Activated T-helper 1 cell treated with anti-CD3 and anti-CD28 coated beads, Interleukin-12 subunit alpha, Interleukin-12 subunit beta, Interleukin-2, Interleukin-4 antibody, amounts not matched to agents 30 ng/mL and 10 ng/mL and 1 ng/mL, durations not matched to agents 14 hours and 24 hours and 36 hours (primary cell): ENCODE results near the gene SERPINA3. TPM values are rescaled to one million over a fixed set of nuclear protein-coding genes. Genes with fewer than 3 reads are reported as not detected.
"Not testable (repeated sequence)": the region's sequence is repeated elsewhere in the genome, so short reads cannot be mapped to it uniquely, and the experiment has no call there.

Experiments
- DNase-seq: peaks from one replicate; pipeline ENCODE4 v3.0.0; 2021; ENCODE audit warnings: low spot score
- H3K27ac Mint-ChIP-seq: one replicate; pipeline ENCODE4 v1.8.0; 2021; ENCODE audit warnings: mild to moderate bottlenecking, mixed read lengths
- H3K27me3 Mint-ChIP-seq: one replicate; pipeline ENCODE4 v1.8.0; 2022; ENCODE audit warnings: mild to moderate bottlenecking, moderate library complexity, mixed read lengths; ENCODE audit not compliant: insufficient read depth
- H3K36me3 Mint-ChIP-seq: one replicate; pipeline ENCODE4 v1.8.0; 2021; ENCODE audit warnings: low read depth, mixed read lengths
- H3K4me1 Mint-ChIP-seq: one replicate; pipeline ENCODE4 v1.8.0; 2021; ENCODE audit warnings: low read depth, mixed read lengths
- H3K4me3 Mint-ChIP-seq: one replicate; pipeline ENCODE4 v1.8.0; 2021; ENCODE audit warnings: mild to moderate bottlenecking, moderate library complexity, mixed read lengths
- H3K9me3 Mint-ChIP-seq: one replicate; pipeline ENCODE4 v1.8.0; 2021; ENCODE audit warnings: mixed read lengths
- intact Hi-C: fragments of 100-400 bp; cut with micrococcal nuclease; formaldehyde crosslinking; loops from one replicate; pipeline ENCODE4 v1.15.1; 2024
- total RNA-seq: library from RNA; stranded (reverse); gene quantifications from 2 replicates; pipeline ENCODE4 v1.2.3, GENCODE V29; 2022

The SERPINA3 gene
- total RNA-seq, 1 donor from 2014 or later: not detected

DNA sequence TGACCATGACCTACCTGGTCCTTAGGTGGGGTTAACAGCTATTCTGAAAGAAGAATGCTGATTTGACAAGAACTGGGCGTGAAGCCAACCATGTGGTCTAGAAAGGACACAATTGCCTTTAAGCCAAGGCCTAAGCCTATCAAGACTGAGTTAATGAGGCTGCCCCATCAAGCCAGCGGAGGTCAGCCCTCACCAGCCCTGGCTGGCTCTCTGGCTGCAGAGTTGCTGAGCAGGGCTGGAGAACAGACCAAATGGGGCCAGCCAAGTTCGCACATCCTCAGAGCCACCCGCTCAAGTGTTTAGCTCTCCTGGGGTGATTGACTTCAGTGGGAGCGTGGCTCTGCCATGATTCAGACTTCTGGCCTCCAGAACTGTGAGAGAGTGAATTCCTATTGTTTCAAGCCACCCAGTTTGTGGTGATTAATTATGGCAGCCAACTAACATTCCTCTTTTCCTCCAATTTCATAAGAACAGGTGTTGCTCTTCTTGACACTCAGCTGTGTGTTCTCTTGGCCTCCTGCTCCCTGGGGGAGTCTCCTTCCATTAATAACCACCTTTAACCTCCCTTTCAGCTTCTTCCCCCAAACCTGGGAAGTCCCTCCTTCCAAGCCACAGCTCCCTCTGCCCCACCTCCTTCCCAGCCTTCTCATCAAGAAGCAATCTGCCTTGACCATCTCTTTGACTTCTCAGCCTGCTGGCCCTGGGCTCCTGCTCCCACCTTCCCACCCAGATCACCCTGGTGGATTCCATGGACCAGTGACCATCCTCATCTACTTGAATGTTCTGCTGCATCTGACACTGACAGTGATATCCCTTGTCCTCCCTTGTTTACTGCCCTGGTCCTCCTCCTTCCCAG lies 36.2 kb upstream of the SERPINA3 start:
- Mint-ChIP-seq H3K27me3 (no peaks in the 10 kb centered on the region), H3K27ac (no peak overlapping the region), H3K4me3 (no peak overlapping the region), H3K36me3 (no peaks in the 10 kb centered on the region), H3K4me1 (no peaks in the 10 kb centered on the region), H3K9me3 (no peaks in the 10 kb centered on the region)
- intact Hi-C loops: no loop called here
- no peak for DNase-seq

DNA sequence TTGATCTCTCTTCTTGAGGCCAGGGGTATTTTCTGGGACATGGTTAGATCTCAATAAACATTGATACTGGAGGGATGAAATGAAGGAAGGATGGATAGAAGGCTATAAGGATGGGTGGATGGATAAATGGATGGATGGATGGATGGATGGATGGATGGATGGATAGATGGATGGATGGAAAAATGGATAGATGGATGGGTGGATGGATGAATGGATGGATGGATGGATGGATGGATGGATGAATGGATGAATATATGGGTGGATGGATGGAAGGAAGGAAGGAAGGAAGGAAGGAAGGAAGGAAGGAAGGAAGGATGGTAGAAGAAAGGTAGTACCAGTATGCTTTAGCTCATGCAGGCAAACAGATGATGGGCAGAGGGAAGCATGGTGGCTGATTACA lies 34.7 kb upstream of the SERPINA3 start:
- H3K27ac Mint-ChIP-seq, H3K9me3 Mint-ChIP-seq, DNase-seq, H3K4me3 Mint-ChIP-seq, H3K27me3 Mint-ChIP-seq, intact Hi-C loops, H3K36me3 Mint-ChIP-seq, H3K4me1 Mint-ChIP-seq: not testable (repeated sequence)

DNA sequence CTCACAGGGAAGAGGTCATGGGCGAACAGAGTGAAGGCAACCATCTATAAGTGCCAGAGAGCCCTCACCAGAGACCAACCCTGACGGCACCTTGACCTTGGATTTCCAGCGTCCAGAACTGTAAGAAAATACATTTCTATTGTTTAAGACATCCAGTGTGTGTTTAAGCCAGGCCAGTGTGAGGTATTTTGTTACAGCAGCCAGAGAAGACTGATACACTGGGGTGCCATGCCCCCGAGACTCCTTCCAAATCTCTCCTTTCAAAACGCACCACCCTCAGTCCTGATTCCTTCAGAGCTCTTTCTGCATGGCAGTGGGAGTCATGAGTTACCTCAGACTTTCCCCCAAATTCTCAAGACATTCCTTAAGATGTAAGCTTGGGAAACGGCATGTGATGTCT lies 33.5 kb upstream of the SERPINA3 start:
- Mint-ChIP-seq H3K27me3 (no peaks in the 10 kb centered on the region), H3K4me3 (no peak overlapping the region), H3K9me3 (no peaks in the 10 kb centered on the region), H3K4me1 (no peaks in the 10 kb centered on the region), H3K36me3 (no peaks in the 10 kb centered on the region), H3K27ac (no peak overlapping the region)
- intact Hi-C loops: no loop called here
- DNase-seq: no peak

DNA sequence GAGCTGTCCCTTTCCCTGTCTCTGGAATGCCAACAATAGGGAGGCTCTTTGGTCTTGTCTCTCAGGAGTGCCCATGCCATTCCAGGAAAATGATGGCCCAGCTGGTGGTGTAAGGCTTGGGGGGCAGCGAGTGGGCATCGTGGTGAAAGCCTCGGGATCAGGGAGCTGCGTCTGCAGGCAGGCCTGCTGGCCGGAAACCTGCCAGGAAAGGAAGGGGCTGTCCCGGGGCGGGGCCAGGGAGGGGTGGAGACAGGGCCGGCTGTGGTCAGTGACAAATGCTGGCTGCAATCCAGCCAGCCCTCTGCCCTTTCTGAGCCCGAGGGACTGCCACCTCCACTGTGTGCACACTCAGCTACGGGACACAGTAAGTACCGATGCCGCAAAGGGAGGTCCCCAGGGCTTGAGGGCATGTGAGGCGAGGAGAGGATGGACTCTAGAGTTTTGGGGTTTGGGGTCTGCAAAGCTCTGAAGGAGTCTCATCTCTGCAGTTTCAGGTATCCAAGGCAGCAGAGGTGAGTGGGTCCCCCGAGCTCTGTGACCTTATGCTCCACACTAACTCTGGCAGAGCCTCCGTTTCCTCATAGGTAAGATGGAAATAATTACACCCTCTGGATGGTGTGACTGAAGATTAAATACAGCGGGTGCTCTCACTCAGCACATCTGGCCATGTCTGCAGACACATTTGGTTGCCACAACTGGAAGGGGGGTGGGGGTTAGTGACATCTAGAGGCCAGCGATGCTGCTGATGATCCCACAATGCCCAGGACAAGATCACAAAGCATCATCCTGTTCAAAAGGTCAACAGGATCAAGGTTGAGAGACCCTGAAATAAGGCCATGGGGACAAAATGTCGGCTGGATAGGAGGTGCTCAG lies 30.8 kb upstream of the SERPINA3 start, which contains the start of gene SERPINA5:
TSS of gene SERPINA5 (plus strand) at position 300 of the 873 bp plus-strand sequence. CDS start 5,937 bp downstream, outside the sequence.
- peaks cover 1% of the 10 kb centered on the region for H3K27me3 Mint-ChIP-seq
- DNase-seq: no peak
- no peaks in the 10 kb centered on the region for H3K4me1 Mint-ChIP-seq
- H3K4me3 Mint-ChIP-seq: no peak within 1 kb of the TSS
- intact Hi-C loops: no loop called here
- H3K9me3 Mint-ChIP-seq: no peaks in the 10 kb centered on the region
- H3K36me3 Mint-ChIP-seq: no peaks in the 10 kb centered on the region
- H3K27ac Mint-ChIP-seq: no peak within 1 kb of the TSS

DNA sequence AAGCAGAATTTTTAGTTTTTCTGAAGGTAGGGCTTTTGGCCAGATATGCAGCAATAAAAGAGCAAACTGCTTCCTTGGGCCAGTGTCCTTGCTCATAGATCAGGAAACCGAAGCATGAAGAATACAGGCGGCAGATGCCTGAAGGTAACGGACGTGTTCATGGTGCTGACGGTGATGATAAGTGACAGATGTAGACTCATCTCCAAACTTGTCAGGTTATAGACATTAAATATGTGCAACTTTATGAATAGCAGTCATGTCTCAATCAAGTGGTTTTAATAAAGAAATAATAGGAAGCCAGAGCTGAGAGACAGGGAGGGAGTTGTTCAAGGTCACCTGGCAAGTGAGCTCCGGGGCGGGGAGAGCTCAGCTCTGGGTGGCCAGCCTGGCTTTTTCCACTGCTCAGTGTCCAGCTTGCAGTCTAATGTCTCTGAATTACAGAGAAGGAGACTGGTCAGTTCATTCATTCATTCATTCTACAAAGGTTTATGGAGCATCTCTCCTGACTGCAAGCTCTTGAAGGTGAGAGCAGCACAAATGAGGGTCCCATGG lies 29.9 kb upstream of the SERPINA3 start:
- Mint-ChIP-seq H3K27me3 (peaks cover 2% of the 10 kb centered on the region), H3K4me3 (no peak overlapping the region), H3K36me3 (no peaks in the 10 kb centered on the region), H3K4me1 (no peaks in the 10 kb centered on the region), H3K9me3 (no peaks in the 10 kb centered on the region), H3K27ac (no peak overlapping the region)
- intact Hi-C loops: no loop called here
- no peak for DNase-seq

DNA sequence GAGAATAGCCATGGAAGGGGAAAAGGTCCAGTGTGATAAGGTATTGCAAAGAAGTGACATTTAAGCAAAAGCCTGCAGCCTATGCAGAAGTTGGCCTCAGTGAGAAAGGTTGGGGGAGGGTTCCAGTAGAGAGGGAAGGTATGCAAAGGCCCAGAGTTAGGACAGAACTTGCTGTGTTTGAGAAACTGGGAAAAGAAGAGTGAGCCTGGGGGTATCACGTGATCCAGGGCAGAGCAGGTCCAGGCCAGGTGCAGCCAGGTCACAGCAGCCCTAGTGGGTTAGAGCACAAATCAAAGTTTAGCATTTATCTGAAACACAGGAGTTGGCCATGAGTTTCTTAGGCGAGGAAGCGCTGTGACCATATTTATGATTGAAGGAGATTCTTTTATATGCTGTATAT lies 29.3 kb upstream of the SERPINA3 start:
- Mint-ChIP-seq H3K27me3 (peaks cover 2% of the 10 kb centered on the region), H3K27ac (no peak overlapping the region), H3K9me3 (no peaks in the 10 kb centered on the region), H3K4me3 (no peak overlapping the region), H3K4me1 (no peaks in the 10 kb centered on the region), H3K36me3 (no peaks in the 10 kb centered on the region)
- DNase-seq: no peak
- intact Hi-C loops: no loop called here

DNA sequence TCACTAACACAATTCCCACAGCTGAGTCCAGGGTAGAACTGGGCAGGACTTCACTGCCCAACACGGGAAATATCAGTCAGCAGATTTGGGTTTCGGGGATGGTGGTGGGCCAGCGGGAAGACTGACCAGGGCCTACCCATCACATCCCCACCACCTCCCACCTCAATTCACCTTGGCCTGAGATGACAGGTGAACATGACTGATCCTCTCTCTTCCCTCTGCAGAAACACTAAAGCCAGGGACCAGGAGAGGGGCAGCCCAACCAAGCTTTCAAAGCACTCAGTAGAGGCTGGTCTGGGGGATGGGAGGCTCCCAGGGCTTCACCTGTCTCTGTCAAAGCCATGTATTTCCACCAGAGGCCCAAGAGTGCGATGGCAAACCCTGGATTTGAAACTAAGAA lies 28.6 kb upstream of the SERPINA3 start:
- no peak overlapping the region for H3K27ac Mint-ChIP-seq
- no peaks in the 10 kb centered on the region for H3K4me1 Mint-ChIP-seq
- no peak for DNase-seq
- intact Hi-C loops: no loop called here
- no peaks in the 10 kb centered on the region for H3K36me3 Mint-ChIP-seq
- no peaks in the 10 kb centered on the region for H3K9me3 Mint-ChIP-seq
- peaks cover 2% of the 10 kb centered on the region for H3K27me3 Mint-ChIP-seq
- H3K4me3 Mint-ChIP-seq: no peak overlapping the region

DNA sequence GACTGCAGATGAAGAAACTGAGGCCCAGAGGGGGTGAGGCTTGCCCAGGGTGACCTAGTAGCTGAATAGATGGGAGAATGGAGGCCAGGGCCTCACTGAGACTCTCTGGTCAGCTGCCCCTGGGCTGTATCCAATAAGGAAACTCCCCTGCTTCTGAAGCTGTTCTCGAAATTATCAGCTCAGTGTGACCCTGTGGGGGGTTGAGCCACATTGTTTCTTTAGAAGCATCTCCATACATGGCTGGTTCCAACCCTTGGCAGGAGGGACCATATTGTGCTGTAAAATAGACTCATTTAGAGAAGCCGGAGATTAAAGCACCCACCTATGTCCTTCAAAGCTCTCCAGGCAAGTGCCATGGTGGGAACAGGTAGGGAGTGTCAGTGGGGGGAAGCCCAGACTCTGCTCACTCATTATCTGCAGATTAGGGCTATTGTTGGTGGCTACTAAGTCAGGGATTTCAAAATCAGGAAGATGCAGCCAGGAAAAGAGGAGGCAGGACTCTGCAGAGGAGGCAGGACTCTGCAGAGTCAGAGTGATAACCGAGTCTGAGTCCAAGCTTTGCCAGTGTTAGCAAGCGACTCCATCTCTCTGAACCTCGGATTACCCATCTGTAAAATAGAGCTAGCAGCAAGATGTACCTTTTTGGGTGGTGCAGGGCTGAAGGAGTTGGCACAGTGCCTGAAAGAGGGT lies 27.5 kb upstream of the SERPINA3 start:
- Mint-ChIP-seq H3K9me3 (no peaks in the 10 kb centered on the region), H3K4me3 (no peak overlapping the region), H3K36me3 (no peaks in the 10 kb centered on the region), H3K27ac (no peak overlapping the region), H3K27me3 (peaks cover 2% of the 10 kb centered on the region), H3K4me1 (no peaks in the 10 kb centered on the region)
- intact Hi-C loops: no loop called here
- DNase-seq: no peak

DNA sequence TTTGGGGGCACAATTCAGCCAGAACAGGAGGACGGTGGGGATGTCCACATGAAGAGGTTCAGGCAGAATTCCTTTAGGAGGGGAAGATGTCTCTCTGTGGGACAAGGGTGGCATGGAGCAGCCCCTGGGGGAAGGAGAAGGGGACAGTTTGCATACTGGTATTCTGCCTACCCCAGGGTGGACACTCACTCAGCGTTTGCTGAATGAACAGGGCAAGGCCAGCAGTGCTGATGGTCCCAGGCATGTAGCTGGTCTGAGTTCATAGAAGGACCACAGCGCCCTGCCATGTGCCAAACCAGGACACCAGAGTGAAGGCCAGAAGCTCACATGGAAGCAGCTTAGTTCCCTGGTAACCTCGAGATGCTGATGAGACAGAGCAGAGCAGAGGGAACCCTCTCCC lies 25.6 kb upstream of the SERPINA3 start:
- no peak overlapping the region for H3K27ac Mint-ChIP-seq
- intact Hi-C loops: no loop called here
- H3K27me3 Mint-ChIP-seq: peaks cover 2% of the 10 kb centered on the region
- no peaks in the 10 kb centered on the region for H3K4me1 Mint-ChIP-seq
- DNase-seq: no peak
- H3K4me3 Mint-ChIP-seq: no peak overlapping the region
- H3K36me3 Mint-ChIP-seq: no peaks in the 10 kb centered on the region
- H3K9me3 Mint-ChIP-seq: no peaks in the 10 kb centered on the region

DNA sequence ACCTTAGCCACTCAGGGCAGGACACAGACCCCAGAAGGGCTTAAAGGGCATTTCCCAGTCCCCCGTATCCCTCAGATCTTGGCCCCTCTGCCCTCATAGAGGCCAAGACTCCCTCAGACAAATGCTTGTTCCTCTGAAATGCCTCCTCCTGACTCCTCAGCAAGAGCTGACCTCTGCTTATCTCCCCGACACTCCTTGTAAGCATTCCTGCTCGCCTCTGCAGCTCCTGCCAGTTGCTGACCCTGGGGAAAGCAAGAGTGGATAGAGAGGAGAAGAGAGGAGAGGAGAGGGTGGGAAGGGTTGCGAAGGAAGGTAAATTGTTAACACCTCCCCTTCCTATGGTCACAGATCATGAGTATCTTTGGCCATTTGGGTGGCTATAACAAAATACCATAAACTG lies 23.9 kb upstream of the SERPINA3 start:
- Mint-ChIP-seq H3K36me3 (no peaks in the 10 kb centered on the region), H3K27ac (no peak overlapping the region), H3K4me3 (no peak overlapping the region), H3K27me3 (peaks cover 2% of the 10 kb centered on the region), H3K9me3 (no peaks in the 10 kb centered on the region), H3K4me1 (no peaks in the 10 kb centered on the region)
- intact Hi-C loops: no loop called here
- DNase-seq: no peak

DNA sequence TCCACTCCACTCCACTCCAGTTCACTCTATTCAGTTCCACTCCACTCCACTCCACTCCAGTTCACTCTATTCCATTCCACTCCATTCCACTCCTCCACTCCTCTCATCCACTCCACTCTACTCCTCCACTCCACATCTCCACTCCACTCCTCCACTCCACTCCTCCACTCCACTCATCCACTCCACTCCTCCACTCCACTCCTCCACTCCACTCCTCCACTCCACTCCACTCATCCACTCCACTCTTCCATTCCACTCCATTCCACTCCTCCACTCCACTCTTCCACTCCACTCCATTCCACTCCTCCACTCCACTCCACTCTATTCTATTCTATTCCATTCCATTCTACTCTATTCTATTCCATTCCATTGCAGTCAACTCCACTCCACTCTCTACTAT lies 21.1 kb upstream of the SERPINA3 start:
- H3K9me3 Mint-ChIP-seq: no peaks in the 10 kb centered on the region
- no peaks in the 10 kb centered on the region for H3K4me1 Mint-ChIP-seq
- no peak overlapping the region for H3K27ac Mint-ChIP-seq
- no peak overlapping the region for H3K4me3 Mint-ChIP-seq
- intact Hi-C loops: no loop called here
- peaks cover 2% of the 10 kb centered on the region for H3K27me3 Mint-ChIP-seq
- no peak for DNase-seq
- no peaks in the 10 kb centered on the region for H3K36me3 Mint-ChIP-seq

DNA sequence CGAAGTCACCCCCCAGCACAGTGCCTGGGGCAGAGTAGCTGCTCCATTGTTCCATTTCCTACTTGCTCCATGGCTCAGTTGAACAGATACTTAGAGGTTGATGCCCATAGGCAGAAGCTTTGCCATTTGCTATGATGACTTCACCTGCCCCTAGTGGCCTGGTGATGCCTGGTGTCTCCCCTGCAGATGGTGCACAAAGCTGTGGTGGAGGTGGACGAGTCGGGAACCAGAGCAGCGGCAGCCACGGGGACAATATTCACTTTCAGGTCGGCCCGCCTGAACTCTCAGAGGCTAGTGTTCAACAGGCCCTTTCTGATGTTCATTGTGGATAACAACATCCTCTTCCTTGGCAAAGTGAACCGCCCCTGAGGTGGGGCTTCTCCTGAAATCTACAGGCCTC lies 20.3 kb upstream of the SERPINA3 start:
- Mint-ChIP-seq H3K27ac (no peak overlapping the region), H3K27me3 (no peaks in the 10 kb centered on the region), H3K9me3 (no peaks in the 10 kb centered on the region), H3K36me3 (no peaks in the 10 kb centered on the region), H3K4me3 (no peak overlapping the region), H3K4me1 (no peaks in the 10 kb centered on the region)
- no peak for DNase-seq
- intact Hi-C loops: no loop called here
